Upper lobe of left lung (tissue), 4 donors: ENCODE data around the gene ZNF653.
"Not testable (repeated sequence)": the region's sequence is repeated elsewhere in the genome, so short reads cannot be mapped to it uniquely, and the experiment has no call there.

Source experiments
- POLR2A ChIP-seq, 4 donors: fragments of 450-650 bp; IDR thresholded peaks; one replicate each; pipeline ENCODE4 v1.5.1; 2016 to 2017; ENCODE audit warnings: antibody characterized with exemption in 4 of 4, mild to moderate bottlenecking in 2 of 4
- TF ChIP-seq, protein P1 (sequence below), 6 experiments: fragments of 450-650 bp in 4 of 6; fragments of 200-600 bp in 2 of 6; sonication (generic) in 2 of 6; IDR thresholded peaks; one replicate each; pipeline ENCODE4 v1.5.1; 2016 to 2019; ENCODE audit warnings: antibody characterized with exemption in 6 of 6

DNA sequence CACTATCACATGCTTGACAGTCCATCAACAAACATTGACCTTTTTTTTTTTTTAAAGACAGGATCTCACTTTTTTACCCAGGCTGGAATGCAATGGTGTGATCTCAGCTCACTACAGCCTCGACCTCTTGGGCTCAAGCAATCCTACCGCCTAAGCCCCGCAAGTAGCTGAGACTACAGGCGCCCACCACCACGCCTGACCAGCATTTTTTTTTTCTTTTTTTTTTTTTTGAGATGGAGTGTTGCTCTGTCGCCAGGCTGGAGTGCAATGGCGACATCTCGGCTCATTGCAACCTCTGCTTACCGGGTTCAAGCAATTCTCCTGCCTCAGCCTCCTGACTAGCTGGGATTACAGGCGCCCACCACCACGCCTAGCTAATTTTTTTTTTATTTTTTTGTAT, 46.7 kb downstream of the ZNF653 start:
- not testable (repeated sequence) for TF ChIP-seq POLR2A (IDR thresholded peaks at IDR 0.05)
- TF ChIP-seq, protein P1, sequence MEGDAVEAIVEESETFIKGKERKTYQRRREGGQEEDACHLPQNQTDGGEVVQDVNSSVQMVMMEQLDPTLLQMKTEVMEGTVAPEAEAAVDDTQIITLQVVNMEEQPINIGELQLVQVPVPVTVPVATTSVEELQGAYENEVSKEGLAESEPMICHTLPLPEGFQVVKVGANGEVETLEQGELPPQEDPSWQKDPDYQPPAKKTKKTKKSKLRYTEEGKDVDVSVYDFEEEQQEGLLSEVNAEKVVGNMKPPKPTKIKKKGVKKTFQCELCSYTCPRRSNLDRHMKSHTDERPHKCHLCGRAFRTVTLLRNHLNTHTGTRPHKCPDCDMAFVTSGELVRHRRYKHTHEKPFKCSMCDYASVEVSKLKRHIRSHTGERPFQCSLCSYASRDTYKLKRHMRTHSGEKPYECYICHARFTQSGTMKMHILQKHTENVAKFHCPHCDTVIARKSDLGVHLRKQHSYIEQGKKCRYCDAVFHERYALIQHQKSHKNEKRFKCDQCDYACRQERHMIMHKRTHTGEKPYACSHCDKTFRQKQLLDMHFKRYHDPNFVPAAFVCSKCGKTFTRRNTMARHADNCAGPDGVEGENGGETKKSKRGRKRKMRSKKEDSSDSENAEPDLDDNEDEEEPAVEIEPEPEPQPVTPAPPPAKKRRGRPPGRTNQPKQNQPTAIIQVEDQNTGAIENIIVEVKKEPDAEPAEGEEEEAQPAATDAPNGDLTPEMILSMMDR (IDR thresholded peaks at IDR 0.05) = not testable (repeated sequence)
